ENCODE results near the gene PTPRT. TPM values are rescaled to one million over a fixed set of nuclear protein-coding genes. Genes with fewer than 3 reads are reported as not detected.

The PTPRT gene
- total RNA-seq, 1 experiment from 2014 or later: not detected

- CTCF ChIA-PET: no interaction called here
- intact Hi-C loops (cut with micrococcal nuclease; ENCODE audit: unreplicated experiment): no loop called here
These were observed 40.0 kb upstream of the PTPRT start for GRCh38 chr20:43229696-43230095.

GRCh38 chr20:43220612-43221011 lies 30.9 kb upstream of the PTPRT start:
- no peak overlapping the region for H3K4me3 ChIP-seq (ENCODE audit: low read depth, low read length, poor library complexity, severe bottlenecking)
- no peak overlapping the region for H3K27ac ChIP-seq (ENCODE audit: low read depth, low read length, poor library complexity, severe bottlenecking)
- no peaks in the 10 kb centered on the region for H3K9me3 ChIP-seq (ENCODE audit: low read depth, low read length, poor library complexity, severe bottlenecking)
- BruUV-seq (replicated peaks): no TSS peak
- intact Hi-C loops (cut with micrococcal nuclease; ENCODE audit: unreplicated experiment): no loop called here
- peaks cover 47% of the 10 kb centered on the region for H3K27me3 ChIP-seq (replicated peaks; ENCODE audit: insufficient read depth, low read depth, low read length, poor library complexity)
- H3K36me3 ChIP-seq (ENCODE audit: insufficient read depth, low read length, poor library complexity, severe bottlenecking): no peaks in the 10 kb centered on the region
- TF ChIP-seq CTCF (conservative IDR thresholded peaks at IDR 0.05; ENCODE audit: low read depth, low read length) (no peak), EZH2 (IDR thresholded peaks at IDR 0.05; ENCODE audit: borderline replicate concordance, low read depth, low read length, poor library complexity, severe bottlenecking) (no peak)
- ChIA-PET CTCF (no interaction called here), POLR2A (ENCODE audit: low non-redundant PET) (no interaction called here)
- no peaks in the 10 kb centered on the region for H3K4me1 ChIP-seq (ENCODE audit: insufficient read depth, low read length, poor library complexity, severe bottlenecking)
- no peak for DNase-seq (ENCODE audit: low spot score)

More at GRCh38 chr20:43229696-43230095, 40.0 kb upstream of the PTPRT start:
- no peak for DNase-seq (ENCODE audit: low spot score)
- Histone ChIP-seq H3K27me3 (replicated peaks; ENCODE audit: insufficient read depth, low read depth, low read length, poor library complexity) (peaks cover 24% of the 10 kb centered on the region), H3K9me3 (ENCODE audit: low read depth, low read length, poor library complexity, severe bottlenecking) (no peaks in the 10 kb centered on the region), H3K4me3 (ENCODE audit: low read depth, low read length, poor library complexity, severe bottlenecking) (no peak overlapping the region), H3K36me3 (ENCODE audit: insufficient read depth, low read length, poor library complexity, severe bottlenecking) (no peaks in the 10 kb centered on the region), H3K4me1 (ENCODE audit: insufficient read depth, low read length, poor library complexity, severe bottlenecking) (no peaks in the 10 kb centered on the region), H3K27ac (ENCODE audit: low read depth, low read length, poor library complexity, severe bottlenecking) (no peak overlapping the region)
- no TSS peak for BruUV-seq (replicated peaks)
- TF ChIP-seq EZH2 (IDR thresholded peaks at IDR 0.05; ENCODE audit: borderline replicate concordance, low read depth, low read length, poor library complexity, severe bottlenecking): no peak
- TF ChIP-seq CTCF (conservative IDR thresholded peaks at IDR 0.05; ENCODE audit: low read depth, low read length): no peak
- POLR2A ChIA-PET (ENCODE audit: low non-redundant PET): no interaction called here

GRCh38 chr20:43210901-43211300 lies 21.2 kb upstream of the PTPRT start:
- H3K27me3 ChIP-seq (replicated peaks; ENCODE audit: insufficient read depth, low read depth, low read length, poor library complexity): peaks cover 30% of the 10 kb centered on the region
- ChIA-PET POLR2A (ENCODE audit: low non-redundant PET) (no interaction called here), CTCF (no interaction called here)
- no peak for TF ChIP-seq CTCF (conservative IDR thresholded peaks at IDR 0.05; ENCODE audit: low read depth, low read length)
- TF ChIP-seq EZH2 (IDR thresholded peaks at IDR 0.05; ENCODE audit: borderline replicate concordance, low read depth, low read length, poor library complexity, severe bottlenecking): no peak
- no peak overlapping the region for H3K4me3 ChIP-seq (ENCODE audit: low read depth, low read length, poor library complexity, severe bottlenecking)
- no peak for DNase-seq (ENCODE audit: low spot score)
- no TSS peak for BruUV-seq (replicated peaks)
- no peaks in the 10 kb centered on the region for H3K9me3 ChIP-seq (ENCODE audit: low read depth, low read length, poor library complexity, severe bottlenecking)
- H3K27ac ChIP-seq (ENCODE audit: low read depth, low read length, poor library complexity, severe bottlenecking): no peak overlapping the region
- intact Hi-C loops (cut with micrococcal nuclease; ENCODE audit: unreplicated experiment): no loop called here
- H3K36me3 ChIP-seq (ENCODE audit: insufficient read depth, low read length, poor library complexity, severe bottlenecking): no peaks in the 10 kb centered on the region
- H3K4me1 ChIP-seq (ENCODE audit: insufficient read depth, low read length, poor library complexity, severe bottlenecking): no peaks in the 10 kb centered on the region
